Endothelial cell of umbilical vein (primary cell): ENCODE data around the gene NBL1. TPM values are rescaled to one million over a fixed set of nuclear protein-coding genes. Genes with fewer than 3 reads are reported as not detected.

ENCODE experiments used
- BruUV-seq: library from RNA; stranded (reverse); fragments of 400-500 nt; replicated peaks from 2 replicates; lab custom pipeline; 2021; lab: Mats Ljungman, UMichigan
- CTCF ChIA-PET: fragments of 300-600, 350-600 bp; sonication (Branson Sonifier 250); formaldehyde crosslinking; loops from one replicate; lab custom pipeline; 2021; ENCODE audit warnings: antibody characterized with exemption, inconsistent platforms; lab: Charles Lee
- POLR2A ChIA-PET: fragments of 300-600, 350-600 bp; sonication (Branson Sonifier 250); formaldehyde crosslinking; loops from one replicate; lab custom pipeline; 2021; ENCODE audit warnings: antibody characterized with exemption, inconsistent platforms; lab: Charles Lee
- DNase-seq: peaks from one replicate; pipeline ENCODE4 v3.0.0-alpha.2; 2011; ENCODE audit warnings: low read depth, low spot score
- FAIRE-seq: peaks from 2 replicates; lab custom pipeline; 2011; peaks lifted over from hg19 to GRCh38; lab: Jason Lieb, UNC
- H2AFZ ChIP-seq: 2 replicates; pipeline ENCODE4 v1.6.0; 2012; ENCODE audit warnings: low read depth, low read length, control low read depth, inconsistent platforms
- H3K27ac ChIP-seq: 2 replicates; pipeline ENCODE4 v1.5.1; 2011; ENCODE audit warnings: low read depth, mild to moderate bottlenecking, control low read depth, low read length, moderate library complexity; ENCODE audit not compliant: insufficient read depth
- H3K27me3 ChIP-seq, 2 experiments: 2 replicates each; pipeline versions ENCODE4 v1.6.0 to v1.6.1; 2011; ENCODE audit warnings: low read length in 2 of 2, mixed read lengths in 1 of 2; ENCODE audit not compliant: control insufficient read depth in 2 of 2, insufficient read depth in 2 of 2
- H3K36me3 ChIP-seq, 2 experiments: 2 replicates in 1 of 2; 3 replicates in 1 of 2; pipeline ENCODE4 v1.5.1; 2011; ENCODE audit warnings: low read length in 2 of 2, mild to moderate bottlenecking in 1 of 2, moderate library complexity in 1 of 2; ENCODE audit not compliant: control insufficient read depth in 2 of 2, insufficient read depth in 2 of 2; ENCODE audit errors: extremely low read depth in 1 of 2
- H3K4me1 ChIP-seq: 3 replicates; pipeline ENCODE4 v1.5.1; 2011; ENCODE audit warnings: mild to moderate bottlenecking, low read length; ENCODE audit not compliant: control insufficient read depth, insufficient read depth; ENCODE audit errors: extremely low read depth
- H3K4me2 ChIP-seq: 2 replicates; pipeline ENCODE4 v1.6.1; 2011; ENCODE audit warnings: low read length, control low read depth, mixed read lengths; ENCODE audit not compliant: insufficient read depth
- H3K4me3 ChIP-seq, 3 experiments: fragments of 200-600 bp in 1 of 3; sonication (generic), shearing (Covaris generic) in 1 of 3; replicated peaks in 1 of 3; 2 replicates each; pipeline ENCODE4 v1.5.1; 2011 to 2016; ENCODE audit warnings: control low read depth in 3 of 3, low read length in 3 of 3, mild to moderate bottlenecking in 2 of 3, inconsistent platforms in 1 of 3, low read depth in 1 of 3, moderate library complexity in 1 of 3; ENCODE audit not compliant: insufficient read depth in 1 of 3
- H3K79me2 ChIP-seq: 2 replicates; pipeline ENCODE4 v1.6.0; 2012; ENCODE audit warnings: low read length, inconsistent platforms; ENCODE audit not compliant: control insufficient read depth, insufficient read depth
- H3K9ac ChIP-seq: replicated peaks from 2 replicates; pipeline ENCODE3; 2011; ENCODE audit warnings: low read length, control low read depth; ENCODE audit not compliant: insufficient read depth; ENCODE audit errors: extremely low read depth
- H3K9me1 ChIP-seq: replicated peaks from 3 replicates; pipeline ENCODE4 v1.6.0; 2011; ENCODE audit warnings: mild to moderate bottlenecking, low read length; ENCODE audit not compliant: control insufficient read depth, insufficient read depth; ENCODE audit errors: extremely low read depth
- H3K9me3 ChIP-seq: replicated peaks from 2 replicates; pipeline ENCODE4 v1.5.1; 2012; ENCODE audit warnings: low read length, inconsistent platforms; ENCODE audit not compliant: control insufficient read depth, insufficient read depth
- H4K20me1 ChIP-seq: replicated peaks from 2 replicates; pipeline ENCODE3; 2011; ENCODE audit warnings: mild to moderate bottlenecking, low read length; ENCODE audit not compliant: control insufficient read depth, insufficient read depth; ENCODE audit errors: extremely low read depth
- CTCF ChIP-seq, 2 donors: IDR thresholded peaks; 1 replicate in 1 of 2; 2 replicates in 1 of 2; pipeline ENCODE4 v1.5.1; 2011; ENCODE audit warnings: low read length in 2 of 2, mild to moderate bottlenecking in 2 of 2, moderate library complexity in 2 of 2, control low read depth in 1 of 2, inconsistent platforms in 1 of 2, low read depth in 1 of 2; ENCODE audit not compliant: insufficient read depth in 1 of 2; ENCODE audit errors: extremely low read depth in 1 of 2
- EZH2 ChIP-seq: IDR thresholded peaks from 2 replicates; pipeline ENCODE4 v1.6.1; 2012; ENCODE audit warnings: borderline replicate concordance, low read depth, mild to moderate bottlenecking, moderate library complexity, low read length, inconsistent platforms; ENCODE audit not compliant: severe bottlenecking
- POLR2A ChIP-seq: IDR thresholded peaks from 2 replicates; pipeline ENCODE4 v1.6.1; 2012; ENCODE audit warnings: low read depth, mild to moderate bottlenecking, control low read depth, low read length
- dilution Hi-C: fragments of 300-500 bp; cut with MboI; formaldehyde crosslinking; loops from one replicate; pipeline ENCODE4 v1.15.0; 2019; ENCODE audit warnings: low sequenced_read_pairs; ENCODE audit not compliant: extremely low pct_ligation_motif_present
- intact Hi-C: fragments of 100-400 bp; cut with micrococcal nuclease; formaldehyde crosslinking; loops from one replicate; pipeline ENCODE4 v1.10.0; 2022
- polyA plus RNA-seq, 4 experiments: library from polyadenylated mRNA; depleted of rRNA in 3 of 4; stranded (reverse) in 3 of 4; unstranded in 1 of 4; fragments of >200 nt; gene quantifications; 2 replicates each; pipeline versions ENCODE4 v1.2.1 to v1.2.3, GENCODE V29; 2011 to 2012; ENCODE audit warnings: missing spikeins in 1 of 4
- total RNA-seq: library from RNA; stranded (reverse); gene quantifications from 2 replicates; pipeline ENCODE4 v1.2.3, GENCODE V29; 2021

Gene NBL1
- total and polyA plus RNA-seq, 2 donors (not counting 3 experiments of a cell fraction or from before 2014, with no cell fraction given): 36.2 to 40.5 TPM

GRCh38 chr1:19665496-19666465 lies 21.7 kb downstream of the NBL1 start:
- Histone ChIP-seq H4K20me1 (no peaks in the 10 kb centered on the region), H3K36me3 (no peaks in the 10 kb centered on the region), H3K9ac (no peak overlapping the region), H3K27ac (no peak overlapping the region), H3K79me2 (no peaks in the 10 kb centered on the region), H2AFZ (no peak overlapping the region), H3K4me2 (no peak overlapping the region), H3K9me3 (no peaks in the 10 kb centered on the region), H3K27me3 (peaks cover 35 to 44% of the 10 kb centered on the region in 2 experiments), H3K9me1 (no peaks in the 10 kb centered on the region), H3K4me3 (no peak overlapping the region), H3K4me1 (no peaks in the 10 kb centered on the region)
- ChIA-PET CTCF (interaction anchor here (6.3 kb wide), 1 partner anchor 37 kb away, joined by 200 read pairs; no protein-coding TSS in a partner anchor), POLR2A (no interaction called here)
- intact Hi-C loops (no loop called here), dilution Hi-C loops (no loop called here)
- FAIRE-seq (no peak), DNase-seq (no peak)
- BruUV-seq: no TSS peak
- TF ChIP-seq EZH2: peak; percentile 64
- no peak for TF ChIP-seq CTCF (IDR thresholded peaks at IDR 0.05; ENCODE audit: extremely low read depth in 1 of 2, insufficient read depth in 1 of 2, low read depth in 1 of 2, low read length in 2 of 2)

GRCh38 chr1:19668888-19669287 lies 24.8 kb downstream of the NBL1 start:
- no peaks in the 10 kb centered on the region for H3K9me1 ChIP-seq
- intact Hi-C loops (no loop called here), dilution Hi-C loops (no loop called here)
- no TSS peak for BruUV-seq
- H3K4me1 ChIP-seq: no peaks in the 10 kb centered on the region
- H3K27ac ChIP-seq: no peak overlapping the region
- FAIRE-seq (peak; percentile 18), DNase-seq (no peak)
- H3K4me2 ChIP-seq: no peak overlapping the region
- no peak overlapping the region for H3K9ac ChIP-seq
- H4K20me1 ChIP-seq: no peaks in the 10 kb centered on the region
- no peaks in the 10 kb centered on the region for H3K9me3 ChIP-seq
- no peak for TF ChIP-seq POLR2A
- H3K36me3 ChIP-seq: no peaks in the 10 kb centered on the region
- no peaks in the 10 kb centered on the region for H3K79me2 ChIP-seq
- ChIA-PET POLR2A (no interaction called here), CTCF (interaction anchor here (1.0 to 3.0 kb wide), 4 partner anchors 9 to 47 kb away, joined by 3 to 21 read pairs (median 7); no protein-coding TSS in a partner anchor)
- H3K27me3 ChIP-seq: peaks cover 28 to 35% of the 10 kb centered on the region in 2 experiments
- H2AFZ ChIP-seq: no peak overlapping the region
- H3K4me3 ChIP-seq: no peak overlapping the region
